Left ventricle myocardium inferior (tissue), 1 donor: Measurements from ENCODE around the gene RIPOR3. TPM values are rescaled to one million over a fixed set of nuclear protein-coding genes. Genes with fewer than 3 reads are reported as not detected.

Experiments
- DNase-seq: peaks from one replicate; pipeline ENCODE4 v3.0.0-alpha.2; 2020
- H3K27ac ChIP-seq: fragments of 200-600 bp; replicated peaks from 2 replicates; pipeline ENCODE4 v1.8.0; 2021
- H3K27me3 ChIP-seq: fragments of 200-600 bp; 2 replicates; pipeline ENCODE4 v1.8.0; 2021; ENCODE audit warnings: low read depth
- H3K36me3 ChIP-seq: fragments of 200-600 bp; 2 replicates; pipeline ENCODE4 v1.8.0; 2021
- H3K4me1 ChIP-seq: fragments of 200-600 bp; 2 replicates; pipeline ENCODE4 v1.8.0; 2021
- H3K4me3 ChIP-seq: fragments of 200-600 bp; 2 replicates; pipeline ENCODE4 v1.8.0; 2021; ENCODE audit warnings: mild to moderate bottlenecking, moderate library complexity
- H3K9me3 ChIP-seq: fragments of 200-600 bp; replicated peaks from 2 replicates; pipeline ENCODE4 v1.8.0; 2021
- CTCF ChIP-seq: fragments of 200-600 bp; IDR thresholded peaks from 2 replicates; pipeline ENCODE4 v1.8.0; 2021; ENCODE audit warnings: antibody characterized with exemption, mild to moderate bottlenecking, borderline replicate concordance
- intact Hi-C: fragments of 100-400 bp; cut with micrococcal nuclease; formaldehyde crosslinking; loops from one replicate; pipeline ENCODE4 v1.11.0; 2022
- total RNA-seq: library from RNA; stranded (reverse); fragmentation: NEBNext Ultra II Directional; extraction: Animal tissue kit (Norgen Biotek cat#: 25700); gene quantifications from one replicate; pipeline ENCODE4 v1.2.1, GENCODE V29; 2021
- donor health status: DM: no; HTN: yes; CAD: no; lungs with severe emphysema.

RIPOR3 gene
- total RNA-seq, 1 donor from 2014 or later: 6.5 TPM

GRCh38 chr20:50591233-50591852 lies 100.0 kb downstream of the RIPOR3 start:
- Histone ChIP-seq H3K27me3 (peaks cover 2% of the 10 kb centered on the region), H3K4me1 (peaks cover 41% of the 10 kb centered on the region), H3K27ac (no peak overlapping the region), H3K9me3 (no peaks in the 10 kb centered on the region), H3K36me3 (peaks cover 41% of the 10 kb centered on the region), H3K4me3 (no peak overlapping the region)
- TF ChIP-seq CTCF: no peak
- DNase-seq: no peak
- intact Hi-C loops: no loop called here

DNA sequence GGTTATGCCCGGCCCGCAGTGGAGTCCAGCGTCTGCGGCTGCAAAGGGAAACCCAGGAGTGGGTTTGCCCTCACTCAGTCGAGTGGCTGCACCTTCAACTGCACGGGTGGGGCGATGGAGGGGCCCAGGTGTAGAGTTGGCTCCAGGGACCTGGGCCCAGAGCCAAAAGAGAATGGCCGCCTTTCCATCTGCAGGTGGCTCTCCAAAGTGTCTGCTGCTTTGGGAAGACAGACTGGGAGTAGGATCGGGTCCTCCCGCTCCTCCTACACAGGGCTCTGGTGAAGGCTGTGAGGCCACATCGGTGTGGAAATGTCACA lies 101.0 kb downstream of the RIPOR3 start:
- H3K9me3 ChIP-seq: no peaks in the 10 kb centered on the region
- H3K27me3 ChIP-seq: no peaks in the 10 kb centered on the region
- H3K36me3 ChIP-seq: peaks cover 52% of the 10 kb centered on the region
- no peak for DNase-seq
- intact Hi-C loops: no loop called here
- H3K4me3 ChIP-seq: no peak overlapping the region
- H3K4me1 ChIP-seq: peaks cover 30% of the 10 kb centered on the region
- no peak overlapping the region for H3K27ac ChIP-seq
- TF ChIP-seq CTCF: no peak

DNA sequence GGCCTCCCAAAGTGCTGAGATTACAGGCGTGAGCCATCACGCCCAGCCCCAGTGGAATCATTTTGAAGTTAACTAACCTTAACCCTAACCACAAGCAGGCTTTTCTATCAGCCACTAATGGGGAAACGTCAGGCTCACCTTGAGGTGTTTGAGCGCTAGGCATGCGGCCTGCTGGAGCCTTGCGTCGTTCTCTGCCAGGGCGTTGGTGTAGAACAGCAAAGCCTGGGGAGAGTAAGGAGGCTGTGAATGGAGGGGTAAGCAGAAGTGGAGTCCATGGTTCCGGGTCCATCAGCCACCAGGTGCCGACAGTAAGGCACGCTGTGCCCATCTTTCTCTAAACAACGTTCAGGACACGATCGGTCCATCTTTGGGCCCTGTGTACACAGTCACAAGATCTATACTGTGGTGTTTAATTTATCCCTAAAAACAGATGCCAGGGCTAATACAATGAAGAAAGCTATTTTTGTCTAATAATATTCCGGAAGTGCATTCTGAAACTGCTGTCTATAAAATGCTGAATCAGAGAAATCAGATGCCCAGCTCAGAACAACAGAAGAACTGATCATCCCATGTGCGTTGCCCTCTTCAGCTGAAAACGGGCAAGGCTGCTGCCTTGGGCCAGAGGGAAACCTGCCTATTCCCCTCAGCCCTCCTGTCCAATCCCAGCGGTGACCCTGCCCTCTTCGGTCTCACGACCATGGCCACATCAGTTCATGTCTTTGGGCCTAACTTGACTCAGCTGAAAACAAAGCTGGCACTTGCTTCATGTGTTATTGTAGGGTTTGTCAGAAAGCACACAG lies 101.6 kb downstream of the RIPOR3 start:
- no peak for DNase-seq
- intact Hi-C loops: no loop called here
- Histone ChIP-seq H3K27me3 (no peaks in the 10 kb centered on the region), H3K27ac (no peak overlapping the region), H3K4me1 (peaks cover 28% of the 10 kb centered on the region), H3K9me3 (no peaks in the 10 kb centered on the region), H3K4me3 (no peak overlapping the region), H3K36me3 (peaks cover 56% of the 10 kb centered on the region)
- TF ChIP-seq CTCF: no peak

- peaks cover 28% of the 10 kb centered on the region for H3K4me1 ChIP-seq
- intact Hi-C loops: no loop called here
- H3K9me3 ChIP-seq: no peaks in the 10 kb centered on the region
- H3K36me3 ChIP-seq: peaks cover 72% of the 10 kb centered on the region
- DNase-seq: peak; percentile 71
- H3K27me3 ChIP-seq: no peaks in the 10 kb centered on the region
- TF ChIP-seq CTCF: peak; percentile 86
- H3K27ac ChIP-seq: no peak overlapping the region
- H3K4me3 ChIP-seq: no peak overlapping the region
These were observed 103.2 kb downstream of the RIPOR3 start for GRCh38 chr20:50588034-50588736.

GRCh38 chr20:50587291-50587961 lies 103.9 kb downstream of the RIPOR3 start:
- intact Hi-C loops: no loop called here
- H3K36me3 ChIP-seq: peaks cover 80% of the 10 kb centered on the region

More at GRCh38 chr20:50587291-50587961, 103.9 kb downstream of the RIPOR3 start:
- no peak for DNase-seq
- Histone ChIP-seq H3K9me3 (no peaks in the 10 kb centered on the region), H3K27ac (no peak overlapping the region), H3K4me1 (peaks cover 20% of the 10 kb centered on the region), H3K4me3 (no peak overlapping the region), H3K27me3 (no peaks in the 10 kb centered on the region)
- no peak for TF ChIP-seq CTCF
